NCI-H2227 (cell line): ENCODE measurements around the gene NUTM2E.
"Not testable (repeated sequence)": the region's sequence is repeated elsewhere in the genome, so short reads cannot be mapped to it uniquely, and the experiment has no call there.

ENCODE experiments used
- DNase-seq: peaks from one replicate; lab custom pipeline; 2025; ENCODE audit not compliant: unreplicated experiment; lab: John Stamatoyannopoulos, UW

Gene NUTM2E

DNA sequence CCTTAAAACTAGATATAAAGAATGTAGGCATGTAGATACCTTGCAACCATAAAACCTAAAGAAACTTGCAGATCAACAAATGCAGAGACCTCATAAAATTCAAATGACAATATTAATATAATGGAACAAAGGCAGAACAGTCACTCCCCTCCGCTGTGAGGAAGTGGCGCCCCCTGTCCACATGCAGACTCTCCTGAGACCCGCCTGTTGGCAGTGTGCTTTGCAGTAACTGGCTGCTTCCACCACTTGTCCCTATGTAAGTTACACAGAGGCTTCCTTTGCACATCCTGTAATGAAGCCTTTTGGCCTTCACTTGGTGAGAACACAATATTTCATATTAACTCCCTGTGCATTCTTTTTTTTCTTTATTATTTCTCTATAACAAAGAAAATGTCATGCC lies 36.3 kb downstream of the NUTM2E start:
- not testable (repeated sequence) for DNase-seq

DNA sequence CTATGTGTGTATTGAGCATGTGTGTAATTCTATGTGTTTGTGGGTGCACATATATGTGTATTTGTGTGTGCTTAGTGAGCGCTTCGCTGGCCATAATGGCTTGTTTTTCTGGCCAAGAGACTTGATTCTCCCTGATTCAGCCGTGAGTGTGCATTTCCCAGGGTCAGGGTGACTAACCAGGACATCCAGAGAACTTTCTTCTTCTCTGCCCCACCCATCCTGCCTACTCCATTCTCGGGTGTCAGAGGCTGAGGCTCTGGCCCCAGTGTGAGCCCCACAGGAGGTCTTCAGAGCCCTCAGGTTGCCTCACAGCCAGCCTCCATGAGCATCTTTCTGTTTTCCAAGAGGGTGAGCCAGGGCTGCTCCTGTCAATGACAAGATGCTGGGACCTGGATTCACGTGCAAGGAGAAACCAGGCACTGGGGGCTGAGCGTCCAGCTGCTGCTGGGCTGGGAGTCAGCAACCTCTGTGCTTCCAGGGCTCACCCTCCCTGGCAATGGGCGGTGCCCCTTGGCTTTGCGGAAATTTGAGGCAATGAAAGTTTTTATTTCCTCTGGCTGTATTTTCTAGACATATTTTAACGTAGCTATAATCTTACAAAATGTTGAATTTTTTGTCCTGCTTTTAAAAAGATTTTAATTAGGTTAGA lies 40.5 kb downstream of the NUTM2E start:
- not testable (repeated sequence) for DNase-seq

DNA sequence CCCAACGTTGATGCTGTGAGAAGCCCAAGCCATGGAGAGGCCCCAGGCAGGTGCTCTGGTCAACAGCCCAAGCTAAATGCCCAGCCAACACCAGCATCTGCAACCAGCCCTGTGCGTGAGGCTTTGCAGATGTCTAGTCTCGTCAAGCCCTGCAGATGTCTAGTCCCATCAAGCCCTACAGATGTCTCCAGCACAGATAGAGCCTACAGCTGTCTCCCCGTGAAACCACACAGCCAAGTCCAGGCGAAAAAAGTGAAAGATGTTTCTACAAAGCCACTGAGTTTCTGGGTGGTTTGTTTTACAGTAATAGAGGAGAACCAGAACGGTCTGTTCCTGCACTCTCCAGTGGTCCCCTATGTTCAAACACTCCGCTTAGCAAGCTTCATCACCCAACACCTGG lies 41.5 kb downstream of the NUTM2E start:
- DNase-seq = not testable (repeated sequence)

DNA sequence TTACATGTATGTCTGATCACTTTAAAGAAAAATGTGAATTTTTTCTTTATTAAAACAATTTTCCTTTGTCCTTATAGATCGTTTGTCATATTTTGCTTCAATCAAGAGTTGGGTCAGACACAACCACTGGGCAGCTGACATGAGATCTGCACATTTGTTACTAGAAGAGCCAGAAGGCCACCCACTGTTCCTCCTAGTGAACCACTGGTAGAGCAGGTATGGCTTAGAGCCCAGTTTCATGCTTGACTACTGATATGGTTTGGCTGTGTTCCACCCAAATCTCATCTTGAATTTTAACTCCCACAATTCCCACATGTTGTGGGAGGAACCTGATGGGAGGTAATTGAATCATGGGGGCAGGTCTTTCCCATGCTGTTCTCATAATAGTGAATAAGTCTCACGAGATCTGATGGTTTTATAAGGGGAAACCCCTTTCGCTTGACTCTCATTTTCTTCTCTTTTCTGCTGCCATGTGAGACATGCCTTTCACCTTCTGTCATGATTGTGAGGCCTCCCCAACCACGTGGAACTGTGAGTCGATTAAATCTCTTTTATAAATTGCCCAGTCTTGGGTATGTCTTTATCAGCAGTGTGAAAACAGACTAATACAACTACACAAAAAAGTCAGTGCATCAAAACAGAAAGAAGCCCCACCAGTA lies 43.0 kb downstream of the NUTM2E start:
- DNase-seq = not testable (repeated sequence)

DNA sequence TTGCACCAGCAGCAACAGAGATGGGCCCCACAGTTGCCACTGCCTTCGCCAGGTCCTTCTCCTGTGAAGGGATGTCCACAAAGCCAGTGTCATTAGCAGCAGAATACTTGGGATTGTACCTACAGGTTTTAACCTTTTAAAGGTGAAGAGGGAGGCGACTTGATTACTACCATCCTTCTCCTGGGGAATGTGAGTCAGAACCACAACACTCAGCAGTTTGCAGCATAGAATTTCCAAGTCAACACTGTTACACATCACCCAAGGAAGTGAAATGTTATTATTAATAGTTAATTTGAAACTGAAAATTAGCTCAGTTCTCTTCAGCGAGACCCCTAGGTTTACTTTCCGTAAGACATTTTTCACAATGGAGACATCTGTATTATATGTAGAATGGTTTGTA lies 45.2 kb downstream of the NUTM2E start:
- DNase-seq = not testable (repeated sequence)
